ENCODE data around the gene MSI2.

DNA sequence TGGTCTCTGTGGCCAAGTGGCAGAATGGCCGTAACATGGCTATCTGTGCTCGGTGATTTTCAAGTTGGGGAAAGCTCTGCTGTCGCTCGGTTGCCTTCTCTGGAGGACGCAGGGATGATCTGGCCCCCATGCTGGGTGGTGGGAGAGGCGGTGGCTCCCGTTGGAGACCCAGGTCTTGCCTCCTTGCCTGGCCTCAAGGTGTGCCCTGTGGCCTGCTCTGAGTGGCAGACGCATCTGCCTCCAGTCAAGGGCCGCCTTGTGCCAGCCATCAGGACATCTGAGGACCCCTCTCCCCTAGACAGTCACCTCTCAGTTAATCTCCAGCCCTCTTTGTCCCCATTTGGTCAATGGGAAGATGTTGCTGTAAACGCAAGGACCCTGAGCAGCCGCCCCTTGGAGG lies 322.9 kb downstream of the MSI2 start:
- TF ChIP-seq, protein P1, sequence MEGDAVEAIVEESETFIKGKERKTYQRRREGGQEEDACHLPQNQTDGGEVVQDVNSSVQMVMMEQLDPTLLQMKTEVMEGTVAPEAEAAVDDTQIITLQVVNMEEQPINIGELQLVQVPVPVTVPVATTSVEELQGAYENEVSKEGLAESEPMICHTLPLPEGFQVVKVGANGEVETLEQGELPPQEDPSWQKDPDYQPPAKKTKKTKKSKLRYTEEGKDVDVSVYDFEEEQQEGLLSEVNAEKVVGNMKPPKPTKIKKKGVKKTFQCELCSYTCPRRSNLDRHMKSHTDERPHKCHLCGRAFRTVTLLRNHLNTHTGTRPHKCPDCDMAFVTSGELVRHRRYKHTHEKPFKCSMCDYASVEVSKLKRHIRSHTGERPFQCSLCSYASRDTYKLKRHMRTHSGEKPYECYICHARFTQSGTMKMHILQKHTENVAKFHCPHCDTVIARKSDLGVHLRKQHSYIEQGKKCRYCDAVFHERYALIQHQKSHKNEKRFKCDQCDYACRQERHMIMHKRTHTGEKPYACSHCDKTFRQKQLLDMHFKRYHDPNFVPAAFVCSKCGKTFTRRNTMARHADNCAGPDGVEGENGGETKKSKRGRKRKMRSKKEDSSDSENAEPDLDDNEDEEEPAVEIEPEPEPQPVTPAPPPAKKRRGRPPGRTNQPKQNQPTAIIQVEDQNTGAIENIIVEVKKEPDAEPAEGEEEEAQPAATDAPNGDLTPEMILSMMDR (IDR thresholded peaks at IDR 0.05; ENCODE audit: extremely low read depth in 1 of 2, insufficient read depth in 1 of 2, low read depth in 1 of 2, low read length in 2 of 2) = no peak
- TF ChIP-seq POLR2A (IDR thresholded peaks at IDR 0.05; ENCODE audit: low read depth, low read length) (no peak), EZH2 (IDR thresholded peaks at IDR 0.05; ENCODE audit: borderline replicate concordance, low read depth, low read length, severe bottlenecking) (no peak)

Measured in endothelial cell of umbilical vein (primary cell).